SK-N-SH treated with all-trans-retinoic acid at 6 μM for 48 hours (cell line): Measurements from ENCODE around the gene CNTD1.

Experiments
- ESRRG ChIP-seq: fragments of 250-450 bp; sonication (Bioruptor Pico); IDR thresholded peaks from 2 replicates; pipeline ENCODE4 v1.6.1; 2021; ENCODE audit warnings: mild to moderate bottlenecking
- PATZ1 ChIP-seq: fragments of 250-450 bp; sonication (Bioruptor Pico); IDR thresholded peaks from 2 replicates; pipeline ENCODE4 v1.8.0; 2020; ENCODE audit warnings: mild to moderate bottlenecking, moderate library complexity, borderline replicate concordance
- POU6F1 ChIP-seq: fragments of 250-450 bp; sonication (Bioruptor Pico); IDR thresholded peaks from 2 replicates; pipeline ENCODE4 v1.8.0; 2021; ENCODE audit warnings: low read depth, mild to moderate bottlenecking, moderate library complexity, borderline replicate concordance
- PPARA ChIP-seq: fragments of 250-450 bp; sonication (Bioruptor Pico); IDR thresholded peaks from 2 replicates; pipeline ENCODE4 v1.5.0; 2020; ENCODE audit warnings: mild to moderate bottlenecking, borderline replicate concordance
- RARB ChIP-seq: fragments of 250-450 bp; sonication (Bioruptor Pico); IDR thresholded peaks from 2 replicates; pipeline ENCODE4 v1.8.0; 2021; ENCODE audit warnings: mild to moderate bottlenecking, moderate library complexity
- SNAI2 ChIP-seq: fragments of 250-450 bp; sonication (Bioruptor Pico); IDR thresholded peaks from 2 replicates; pipeline ENCODE4 v1.5.0; 2020; ENCODE audit warnings: mild to moderate bottlenecking, moderate library complexity
- ZFP3 ChIP-seq: fragments of 250-450 bp; sonication (Bioruptor Pico); IDR thresholded peaks from 2 replicates; pipeline ENCODE4 v1.5.0; 2020; ENCODE audit warnings: mild to moderate bottlenecking, moderate library complexity

GRCh38 chr17:42774066-42774745, 24.5 kb upstream of the CNTD1 start:
- TF ChIP-seq SNAI2 (CRISPR knock-in tag): no peak
- TF ChIP-seq PATZ1 (CRISPR knock-in tag): no peak
- TF ChIP-seq RARB (CRISPR knock-in tag): no peak
- TF ChIP-seq POU6F1 (CRISPR knock-in tag): no peak
- no peak for TF ChIP-seq ESRRG (CRISPR knock-in tag)
- no peak for TF ChIP-seq PPARA (CRISPR knock-in tag)
- no peak for TF ChIP-seq ZFP3 (CRISPR knock-in tag)
